Measurements from ENCODE around the gene CNTROB. TPM values are rescaled to one million over a fixed set of nuclear protein-coding genes. Genes with fewer than 3 reads are reported as not detected.

The CNTROB gene
- total RNA-seq, 1 experiment from 2014 or later, result 30.1 TPM

DNA sequence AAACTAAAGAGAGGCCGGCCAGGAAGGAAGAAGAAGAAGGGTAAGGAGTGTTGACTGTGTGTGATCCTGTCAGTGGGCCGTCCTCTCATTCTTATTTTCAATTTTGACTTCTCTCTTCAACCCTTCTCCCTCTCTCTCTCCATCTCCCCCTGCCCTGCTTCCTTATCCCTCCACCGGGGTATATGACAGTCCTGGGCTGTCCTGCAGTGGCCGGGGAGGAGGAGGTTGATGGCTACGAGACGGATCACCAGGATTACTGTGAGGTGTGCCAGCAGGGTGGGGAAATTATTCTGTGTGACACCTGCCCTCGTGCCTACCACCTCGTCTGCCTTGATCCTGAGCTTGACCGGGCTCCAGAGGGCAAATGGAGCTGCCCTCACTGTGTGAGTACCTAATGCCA, 37.8 kb upstream of the CNTROB start:
- no CpG with 5 or more reads among the region's 9 CpGs for WGBS (ENCODE audit: extremely low coverage, insufficient read length, low lambda C conversion rate)
- Histone ChIP-seq H2BK15ac (ENCODE audit: low read depth, low read length) (no peak overlapping the region), H3K18ac (ENCODE audit: insufficient read length, low read depth, low read length) (no peak overlapping the region), H3K23ac (ENCODE audit: insufficient read length, low read depth, low read length) (no peak overlapping the region), H3K23me2 (ENCODE audit: insufficient read length, low read depth, low read length, poor library complexity, severe bottlenecking) (no peaks in the 10 kb centered on the region), H3K14ac (ENCODE audit: insufficient read depth, low read length) (no peak overlapping the region), H3K4me1 (ENCODE audit: insufficient read depth, low read length) (no peaks in the 10 kb centered on the region), H2BK12ac (ENCODE audit: insufficient read length, low read depth, low read length) (no peak overlapping the region), H3K56ac (ENCODE audit: insufficient read length, low read depth, low read length) (no peak overlapping the region), H3K4me2 (ENCODE audit: insufficient read depth, insufficient read length, low read length) (no peak overlapping the region), H2BK120ac (ENCODE audit: low read depth, low read length, poor library complexity, severe bottlenecking) (no peak overlapping the region), H3K9ac (ENCODE audit: extremely low read depth, insufficient read length, low read length) (no peak overlapping the region), H4K5ac (ENCODE audit: insufficient read length, low read depth, low read length) (no peak overlapping the region), H3K27me3 (ENCODE audit: insufficient read depth, low read length) (no peaks in the 10 kb centered on the region), H2AK5ac (ENCODE audit: insufficient read length, low read length) (no peak overlapping the region), H2BK5ac (ENCODE audit: insufficient read length, low read length) (no peak overlapping the region), H4K8ac (replicated peaks; ENCODE audit: insufficient read length, low read depth, low read length) (no peak overlapping the region), H2AFZ (ENCODE audit: low read length) (no peak overlapping the region), H3K9me3 (ENCODE audit: control insufficient read depth, low read depth, low read length) (no peaks in the 10 kb centered on the region), H3T11ph (ENCODE audit: low read length) (no peak overlapping the region), H3K27ac (ENCODE audit: insufficient read length, low read depth, low read length) (no peak overlapping the region), H2BK20ac (ENCODE audit: low read depth, low read length, poor library complexity, severe bottlenecking) (no peak overlapping the region), H4K91ac (ENCODE audit: insufficient read length, low read depth, low read length) (no peak overlapping the region), H3K79me1 (ENCODE audit: insufficient read depth, low read depth, low read length, poor library complexity, severe bottlenecking) (no peaks in the 10 kb centered on the region), H4K20me1 (ENCODE audit: control insufficient read depth, insufficient read depth, insufficient read length) (no peaks in the 10 kb centered on the region), H3K79me2 (ENCODE audit: insufficient read depth, low read length) (no peaks in the 10 kb centered on the region), H3K4ac (ENCODE audit: low read depth, low read length) (no peak overlapping the region)
- Mint-ChIP-seq H3K27ac (no peak overlapping the region), H3K4me3 (peak overlapping the region in 1 of 2 experiments; percentile 53; a peak in 1 of 5 replicates), H3K27me3 (ENCODE audit: low read depth) (no peaks in the 10 kb centered on the region), H3K4me1 (peaks cover 0 to 4% of the 10 kb centered on the region in 2 experiments; a peak in 3 of 4 replicates), H3K9me3 (no peaks in the 10 kb centered on the region), H3K36me3 (ENCODE audit: insufficient read depth in 1 of 3, low read depth in 3 of 3) (peaks cover 8 to 62% (median 26%) of the 10 kb centered on the region in 3 experiments; a peak in 6 of 7 replicates)
- no peak for DNase-seq
- TF ChIP-seq CTCF (conservative IDR thresholded peaks at IDR 0.05), result no peak

All from H9 (cell line).